Tibial nerve (tissue), 4 donors: ENCODE results near the gene ZCCHC14.

Source experiments
- EP300 ChIP-seq, 2 donors: sonication (generic); formaldehyde crosslinking; IDR thresholded peaks; one replicate each; pipeline ENCODE4 v1.6.1; 2017; ENCODE audit warnings: antibody characterized with exemption in 2 of 2, mild to moderate bottlenecking in 1 of 2
- POLR2A ChIP-seq, 2 donors: fragments of 450-650 bp; IDR thresholded peaks; one replicate each; pipeline ENCODE4 v1.6.1; 2017; ENCODE audit warnings: antibody characterized with exemption in 2 of 2, mild to moderate bottlenecking in 2 of 2, moderate library complexity in 2 of 2
- TF ChIP-seq, protein P1 (sequence below), 5 experiments: fragments of 200-600 bp in 3 of 5; fragments of 450-650 bp in 2 of 5; sonication (generic) in 3 of 5; IDR thresholded peaks; one replicate each; pipeline ENCODE4 v1.5.1; 2016 to 2019; ENCODE audit warnings: antibody characterized with exemption in 5 of 5, mild to moderate bottlenecking in 3 of 5, moderate library complexity in 2 of 5

DNA sequence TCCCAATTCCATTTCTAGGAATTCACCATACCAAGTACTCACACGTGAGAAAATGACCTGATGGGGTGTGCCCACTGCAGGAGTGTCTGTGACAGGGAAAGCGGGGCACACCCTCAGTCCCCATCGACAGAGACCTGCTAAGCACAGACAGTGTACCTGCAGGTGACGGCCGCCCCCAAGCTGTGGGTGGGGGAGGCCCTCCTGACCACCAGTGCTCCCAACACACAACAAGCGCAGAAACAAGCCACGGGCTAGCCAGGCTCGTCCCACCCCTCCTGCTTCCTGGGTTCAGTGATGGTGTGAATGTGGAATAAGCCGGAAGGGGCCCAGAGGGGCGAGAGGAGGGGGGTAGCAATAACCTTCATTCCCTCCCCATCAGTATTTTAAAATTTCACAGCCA is 31.9 kb downstream of the ZCCHC14 start:
- TF ChIP-seq, protein P1, sequence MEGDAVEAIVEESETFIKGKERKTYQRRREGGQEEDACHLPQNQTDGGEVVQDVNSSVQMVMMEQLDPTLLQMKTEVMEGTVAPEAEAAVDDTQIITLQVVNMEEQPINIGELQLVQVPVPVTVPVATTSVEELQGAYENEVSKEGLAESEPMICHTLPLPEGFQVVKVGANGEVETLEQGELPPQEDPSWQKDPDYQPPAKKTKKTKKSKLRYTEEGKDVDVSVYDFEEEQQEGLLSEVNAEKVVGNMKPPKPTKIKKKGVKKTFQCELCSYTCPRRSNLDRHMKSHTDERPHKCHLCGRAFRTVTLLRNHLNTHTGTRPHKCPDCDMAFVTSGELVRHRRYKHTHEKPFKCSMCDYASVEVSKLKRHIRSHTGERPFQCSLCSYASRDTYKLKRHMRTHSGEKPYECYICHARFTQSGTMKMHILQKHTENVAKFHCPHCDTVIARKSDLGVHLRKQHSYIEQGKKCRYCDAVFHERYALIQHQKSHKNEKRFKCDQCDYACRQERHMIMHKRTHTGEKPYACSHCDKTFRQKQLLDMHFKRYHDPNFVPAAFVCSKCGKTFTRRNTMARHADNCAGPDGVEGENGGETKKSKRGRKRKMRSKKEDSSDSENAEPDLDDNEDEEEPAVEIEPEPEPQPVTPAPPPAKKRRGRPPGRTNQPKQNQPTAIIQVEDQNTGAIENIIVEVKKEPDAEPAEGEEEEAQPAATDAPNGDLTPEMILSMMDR (IDR thresholded peaks at IDR 0.05), result no peak
- no peak for TF ChIP-seq POLR2A (IDR thresholded peaks at IDR 0.05)
- no peak for TF ChIP-seq EP300 (IDR thresholded peaks at IDR 0.05)
